ENCODE measurements around the gene LRRC4C.
A peak's percentile ranks its signal among the peaks of the same experiment; 100 is the strongest.

LRRC4C gene

DNA sequence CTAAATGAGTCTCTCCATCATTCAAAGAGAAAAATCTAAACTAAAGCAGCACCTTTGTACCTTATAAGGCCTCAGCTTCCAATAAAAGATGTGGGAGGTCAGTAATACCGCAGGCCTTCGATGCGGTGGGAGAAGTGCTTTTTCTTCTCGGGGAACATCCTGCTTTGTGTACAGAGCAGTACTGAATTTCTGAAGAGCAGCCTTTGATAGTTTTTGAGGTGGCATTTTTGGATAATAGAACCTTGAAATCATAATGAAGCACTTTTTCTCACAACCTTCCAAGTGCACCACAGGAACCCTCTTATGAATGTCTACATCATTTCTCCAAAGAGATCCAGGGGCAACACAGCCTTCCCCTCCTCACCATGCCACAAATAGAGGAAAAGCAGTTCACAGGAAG lies 39.6 kb downstream of the LRRC4C start:
- TF ChIP-seq, protein P1, sequence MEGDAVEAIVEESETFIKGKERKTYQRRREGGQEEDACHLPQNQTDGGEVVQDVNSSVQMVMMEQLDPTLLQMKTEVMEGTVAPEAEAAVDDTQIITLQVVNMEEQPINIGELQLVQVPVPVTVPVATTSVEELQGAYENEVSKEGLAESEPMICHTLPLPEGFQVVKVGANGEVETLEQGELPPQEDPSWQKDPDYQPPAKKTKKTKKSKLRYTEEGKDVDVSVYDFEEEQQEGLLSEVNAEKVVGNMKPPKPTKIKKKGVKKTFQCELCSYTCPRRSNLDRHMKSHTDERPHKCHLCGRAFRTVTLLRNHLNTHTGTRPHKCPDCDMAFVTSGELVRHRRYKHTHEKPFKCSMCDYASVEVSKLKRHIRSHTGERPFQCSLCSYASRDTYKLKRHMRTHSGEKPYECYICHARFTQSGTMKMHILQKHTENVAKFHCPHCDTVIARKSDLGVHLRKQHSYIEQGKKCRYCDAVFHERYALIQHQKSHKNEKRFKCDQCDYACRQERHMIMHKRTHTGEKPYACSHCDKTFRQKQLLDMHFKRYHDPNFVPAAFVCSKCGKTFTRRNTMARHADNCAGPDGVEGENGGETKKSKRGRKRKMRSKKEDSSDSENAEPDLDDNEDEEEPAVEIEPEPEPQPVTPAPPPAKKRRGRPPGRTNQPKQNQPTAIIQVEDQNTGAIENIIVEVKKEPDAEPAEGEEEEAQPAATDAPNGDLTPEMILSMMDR (conservative IDR thresholded peaks at IDR 0.05) = no peak
- no peak overlapping the region for H3K27ac ChIP-seq

DNA sequence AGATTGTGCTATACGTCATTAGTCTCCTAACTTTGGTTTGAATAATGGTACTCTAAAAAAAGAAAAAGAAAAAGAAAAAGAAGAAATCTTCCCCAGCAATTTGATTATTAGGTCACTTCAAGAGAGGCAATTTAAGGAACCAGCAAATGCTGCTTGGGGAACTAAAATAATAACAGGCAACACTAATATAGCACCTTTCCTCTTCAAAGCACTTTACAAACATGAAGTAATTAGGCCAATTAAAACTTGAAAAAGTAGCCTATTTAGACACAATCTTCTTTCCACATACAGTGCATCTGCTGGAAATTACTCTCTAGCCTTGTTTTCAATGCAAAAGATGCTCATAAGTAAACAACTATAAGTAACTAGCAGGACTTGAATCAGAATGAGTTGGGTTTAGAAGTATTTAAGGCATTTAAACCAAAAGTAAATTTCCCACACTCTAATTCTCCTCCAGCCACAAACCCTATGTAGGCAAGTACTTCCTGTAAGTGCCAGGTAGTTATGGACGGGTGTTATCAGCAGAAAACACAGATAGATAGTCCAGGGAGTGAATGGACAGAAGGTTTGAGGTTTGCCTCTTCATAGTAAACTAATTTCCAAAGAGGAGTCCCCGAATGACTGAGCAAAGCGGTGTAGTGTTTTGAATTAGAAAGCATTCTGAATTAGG lies 44.5 kb downstream of the LRRC4C start:
- TF ChIP-seq, protein P1 (conservative IDR thresholded peaks at IDR 0.05) = no peak
- no peak overlapping the region for H3K27ac ChIP-seq

DNA sequence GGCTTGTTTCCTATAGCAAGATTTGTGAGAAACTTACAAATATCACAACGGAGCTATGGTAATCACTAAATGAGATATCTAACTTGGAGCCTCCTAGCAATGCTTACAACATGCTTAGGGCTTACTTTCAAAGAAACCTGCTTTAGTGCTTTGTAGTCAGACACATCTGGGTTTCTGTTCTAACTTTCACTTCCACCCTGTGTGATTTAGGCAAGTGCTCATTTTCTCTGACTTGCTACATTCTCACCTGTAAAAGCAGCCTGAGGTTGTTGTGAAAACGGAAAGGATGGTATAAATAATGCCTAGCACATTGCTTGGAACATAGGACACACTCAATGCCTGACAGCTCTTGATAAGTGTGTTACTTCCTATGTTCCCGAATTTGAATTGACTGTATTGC lies 45.6 kb downstream of the LRRC4C start:
- TF ChIP-seq, protein P1 (conservative IDR thresholded peaks at IDR 0.05) = no peak
- H3K27ac ChIP-seq = no peak overlapping the region

DNA sequence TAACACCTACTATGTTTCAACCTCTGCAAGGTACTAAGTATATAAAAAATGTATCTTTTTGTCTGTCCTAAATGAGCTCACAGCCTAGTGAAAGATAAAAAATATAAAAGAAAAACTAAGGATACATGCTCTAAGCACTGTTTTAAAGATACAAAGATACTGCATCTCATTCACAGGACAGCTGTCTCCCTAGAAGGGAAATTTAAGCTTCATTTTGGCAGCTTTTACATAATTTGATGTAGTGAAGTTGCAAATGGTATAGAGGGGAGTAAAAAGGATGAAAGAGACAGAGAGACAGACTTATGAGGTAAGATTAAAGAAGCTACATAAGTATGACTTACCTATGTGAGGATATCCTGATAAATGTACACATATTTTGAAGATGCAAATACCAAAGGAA lies 53.6 kb downstream of the LRRC4C start:
- no peak overlapping the region for H3K27ac ChIP-seq
- TF ChIP-seq, protein P1 (conservative IDR thresholded peaks at IDR 0.05) = no peak

DNA sequence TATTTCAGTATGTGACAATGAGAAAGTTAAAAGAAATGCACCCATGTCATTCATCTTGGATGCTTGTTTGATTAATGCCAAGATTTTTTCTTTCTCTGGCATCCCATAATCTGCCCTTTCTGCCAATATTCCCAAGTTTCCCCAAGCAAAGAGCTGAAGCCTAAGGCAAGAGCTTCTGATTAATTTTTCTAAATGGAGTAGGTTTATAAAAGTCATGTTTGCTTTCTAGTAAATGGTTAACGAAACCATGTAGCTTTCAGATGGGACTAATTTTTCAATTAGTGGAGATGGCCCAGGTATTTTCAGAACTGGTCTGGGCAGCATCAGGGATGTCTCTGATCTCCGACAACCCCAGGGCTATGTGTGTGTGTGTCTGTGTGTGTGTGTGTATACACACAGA lies 55.3 kb downstream of the LRRC4C start:
- H3K27ac ChIP-seq = peak overlapping the region; percentile 76
- TF ChIP-seq, protein P1 (conservative IDR thresholded peaks at IDR 0.05) = no peak

DNA sequence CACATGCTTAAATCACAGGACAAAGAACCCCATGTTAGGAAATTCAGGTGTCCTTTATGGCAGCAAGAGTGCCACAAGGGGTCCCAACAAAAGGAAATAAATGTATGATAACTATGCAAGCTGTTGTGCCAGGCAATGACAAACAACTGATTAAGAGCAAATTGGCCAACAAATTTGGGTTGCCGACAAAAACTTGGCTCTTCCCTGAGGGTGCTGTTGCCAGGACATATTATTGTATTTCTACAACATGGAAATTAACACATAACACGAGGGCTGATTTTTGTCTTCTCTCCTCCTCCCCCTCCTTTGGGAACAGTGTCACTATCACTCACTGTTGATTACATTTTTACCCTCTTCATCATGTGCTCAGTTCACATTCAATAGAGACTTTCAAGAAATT lies 56.0 kb downstream of the LRRC4C start:
- peak overlapping the region; percentile 76 for H3K27ac ChIP-seq
- TF ChIP-seq, protein P1 (conservative IDR thresholded peaks at IDR 0.05) = no peak

DNA sequence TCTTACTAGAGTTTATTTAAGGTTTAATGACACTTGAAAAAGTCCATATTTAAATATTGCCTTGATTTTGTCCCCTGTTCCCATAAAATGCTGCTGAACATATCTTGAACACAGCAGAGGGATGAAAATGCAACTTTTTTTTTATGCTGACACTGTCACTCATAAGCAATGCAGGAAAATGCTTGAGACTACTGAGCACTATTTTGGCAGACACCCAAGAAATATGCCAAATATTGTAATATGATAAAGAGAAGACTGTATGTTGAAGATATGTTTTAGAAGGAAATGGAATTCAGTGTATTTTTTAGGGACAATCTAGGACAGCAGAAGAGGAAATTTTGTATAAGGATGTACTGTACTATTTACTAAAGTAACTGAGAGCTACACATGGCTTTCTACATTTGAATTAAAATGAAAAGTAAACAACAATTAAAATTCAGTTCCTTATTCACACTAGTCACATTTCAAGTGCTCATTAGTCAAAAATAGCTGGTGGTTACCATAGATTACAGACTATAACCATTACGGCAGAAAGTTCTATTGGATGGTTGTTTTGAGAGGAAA lies 58.6 kb downstream of the LRRC4C start:
- TF ChIP-seq, protein P1 (conservative IDR thresholded peaks at IDR 0.05) = no peak
- H3K27ac ChIP-seq = peak overlapping the region; percentile 76
